Stimulated activated naive B cell treated with anti-CD40 and anti-IgM and Interleukin-4, amounts not matched to agents 10 μg/mL and 1 μg/mL and 100 μg/mL, for 72 hours (primary cell): ENCODE measurements around the gene POP4.

Source experiments
- ATAC-seq, 2 donors: fragments of 150-1000 bp; cut with Tn5 transposase; replicated peaks; 2 replicates each; pipeline ENCODE4 v1.10.0; 2021; ENCODE audit warnings: moderate library complexity in 1 of 2
- DNase-seq: peaks from one replicate; pipeline ENCODE4 v3.0.0; 2021
- H3K27ac Mint-ChIP-seq: one replicate; pipeline ENCODE4 v1.8.0; 2022; ENCODE audit warnings: mild to moderate bottlenecking, mixed read lengths
- H3K27me3 Mint-ChIP-seq, 2 donors: one replicate each; pipeline ENCODE4 v1.8.0; 2022; ENCODE audit warnings: mixed read lengths in 2 of 2
- H3K36me3 Mint-ChIP-seq, 2 donors: one replicate each; pipeline ENCODE4 v1.8.0; 2022; ENCODE audit warnings: mixed read lengths in 2 of 2, mild to moderate bottlenecking in 1 of 2
- H3K4me1 Mint-ChIP-seq, 2 donors: one replicate each; pipeline ENCODE4 v1.8.0; 2022; ENCODE audit warnings: mixed read lengths in 2 of 2, mild to moderate bottlenecking in 1 of 2
- H3K4me3 Mint-ChIP-seq, 2 donors: one replicate each; pipeline ENCODE4 v1.8.0; 2022; ENCODE audit warnings: mild to moderate bottlenecking in 2 of 2, mixed read lengths in 2 of 2, moderate library complexity in 1 of 2
- H3K9me3 Mint-ChIP-seq, 2 donors: one replicate each; pipeline ENCODE4 v1.8.0; 2022; ENCODE audit warnings: mixed read lengths in 2 of 2, mild to moderate bottlenecking in 1 of 2

Gene POP4

DNA sequence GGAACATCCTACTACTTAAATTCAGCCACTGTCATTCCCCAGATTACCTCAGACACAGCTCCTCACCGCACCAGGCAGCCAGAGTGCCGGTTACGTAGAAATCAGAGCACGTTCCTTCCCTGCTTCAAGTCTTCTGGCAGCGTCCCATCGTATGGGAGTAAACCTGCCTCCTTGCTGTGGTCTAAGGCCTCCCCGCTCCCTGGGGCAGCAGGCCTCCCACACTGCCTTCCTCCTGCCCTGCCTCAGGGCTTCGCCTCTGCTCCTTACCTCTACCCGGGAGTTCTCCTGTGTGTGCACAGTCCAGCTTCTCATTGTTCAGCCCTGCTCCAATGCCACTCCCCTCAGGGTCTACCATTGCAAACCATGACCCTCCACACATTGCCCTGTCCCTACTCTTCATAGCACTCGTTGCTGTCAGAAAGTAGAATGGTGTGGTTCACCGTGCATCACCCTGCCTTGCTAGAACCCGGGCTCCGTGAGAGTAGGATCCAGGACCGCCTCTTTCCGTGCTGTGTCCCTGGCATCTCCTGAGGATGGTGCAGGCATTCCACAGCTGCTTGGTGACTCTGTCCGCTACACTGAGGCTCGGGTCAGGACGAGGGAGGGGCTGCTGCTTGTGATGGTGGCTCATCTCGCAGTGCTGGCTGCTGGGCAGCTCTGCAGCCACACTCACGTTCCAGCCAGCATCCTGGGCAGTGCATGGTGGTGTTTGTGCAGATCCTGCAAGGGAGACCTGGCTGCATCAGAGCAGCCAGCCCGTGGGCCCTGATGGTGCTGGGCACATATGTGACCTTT lies 6.9 kb downstream of the POP4 start:
- ATAC-seq, result no peak
- H3K9me3 Mint-ChIP-seq, result no peaks in the 10 kb centered on the region
- H3K27me3 Mint-ChIP-seq, result no peaks in the 10 kb centered on the region
- H3K27ac Mint-ChIP-seq, result peak overlapping the region; percentile 64
- peaks cover 20 to 26% of the 10 kb centered on the region in 2 donors for H3K4me1 Mint-ChIP-seq
- no peak overlapping the region for H3K4me3 Mint-ChIP-seq
- DNase-seq, result no peak
- peaks cover 47 to 73% of the 10 kb centered on the region in 2 donors for H3K36me3 Mint-ChIP-seq

DNA sequence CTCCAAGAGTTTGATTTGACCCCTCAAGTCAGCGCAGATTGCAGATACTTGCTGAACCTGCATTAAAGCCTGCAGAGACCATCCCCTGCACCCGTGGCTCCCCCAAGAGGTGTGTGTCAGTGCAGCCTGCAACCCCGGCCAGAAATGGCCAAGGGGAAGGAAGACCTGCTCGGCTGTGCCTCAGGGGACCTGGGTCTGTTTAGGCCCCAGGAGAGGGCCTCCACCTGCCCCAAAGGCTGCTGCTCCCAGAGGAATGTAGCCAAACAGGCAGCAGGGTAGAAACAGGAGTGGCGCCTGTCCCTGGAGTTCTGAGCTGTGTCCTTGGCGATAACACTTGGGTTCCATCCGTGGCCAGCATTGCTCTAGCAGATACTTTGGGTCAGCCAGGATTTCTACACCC lies 8.0 kb downstream of the POP4 start:
- ATAC-seq, result no peak
- Mint-ChIP-seq H3K4me1 (peaks cover 16 to 21% of the 10 kb centered on the region in 2 donors), H3K27ac (no peak overlapping the region)

DNA sequence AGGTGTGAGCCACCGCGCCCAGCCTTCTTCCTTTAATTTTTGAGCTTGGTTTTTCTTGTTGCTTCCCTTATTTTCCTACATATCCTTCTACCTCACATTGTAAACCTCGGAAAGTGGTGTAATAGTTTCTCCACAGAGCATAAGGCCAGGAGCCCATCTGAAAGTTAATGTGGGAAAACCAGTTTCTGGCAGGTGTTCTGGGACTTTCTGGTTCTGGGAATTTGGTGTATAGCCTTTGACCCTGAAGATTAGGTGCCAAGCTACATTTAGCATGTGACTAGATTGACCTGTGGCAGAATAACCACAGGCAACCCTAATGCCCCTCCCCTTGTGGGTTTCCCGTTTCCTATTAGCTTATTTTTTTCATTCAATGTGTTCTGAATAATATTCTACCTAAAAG lies 8.7 kb downstream of the POP4 start:
- H3K36me3 Mint-ChIP-seq, result peaks cover 36 to 60% of the 10 kb centered on the region in 2 donors
- no peak overlapping the region for H3K4me3 Mint-ChIP-seq

More for the DNA sequence above, 8.0 kb downstream of the POP4 start:
- Mint-ChIP-seq H3K4me3 (no peak overlapping the region), H3K9me3 (no peaks in the 10 kb centered on the region), H3K36me3 (peaks cover 41 to 67% of the 10 kb centered on the region in 2 donors), H3K27me3 (no peaks in the 10 kb centered on the region)
- no peak for DNase-seq

DNA sequence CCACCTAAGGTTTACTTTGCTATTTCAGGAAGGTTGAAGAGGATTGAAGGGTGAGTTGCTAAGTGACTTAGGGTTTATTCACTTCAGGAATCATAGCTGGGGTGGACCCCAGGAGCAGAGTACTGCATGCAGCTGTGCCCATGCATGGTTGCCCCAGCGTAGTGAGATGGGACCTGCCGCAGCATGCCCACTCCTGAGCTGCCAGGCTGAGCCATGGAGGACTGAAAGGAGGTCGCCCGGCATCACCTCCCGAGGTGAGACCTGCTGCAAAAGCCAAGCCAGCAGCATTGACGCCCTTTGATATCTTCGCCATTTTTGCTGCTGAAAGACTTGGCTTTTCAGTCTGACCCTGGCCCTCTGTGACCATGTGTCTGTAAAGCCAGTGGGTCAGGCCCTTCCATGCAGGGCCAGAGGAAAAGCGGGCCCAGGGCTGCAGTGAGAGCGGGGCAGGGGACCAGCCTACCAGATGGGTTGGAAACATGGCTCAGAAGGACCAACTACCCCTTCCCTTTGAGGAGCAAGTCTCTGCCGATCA lies 9.9 kb downstream of the POP4 start:
- H3K27ac Mint-ChIP-seq, result peak overlapping the region; percentile 14
- H3K9me3 Mint-ChIP-seq, result no peaks in the 10 kb centered on the region
- H3K4me3 Mint-ChIP-seq, result no peak overlapping the region
- ATAC-seq (no peak), DNase-seq (no peak)
- peaks cover 13 to 14% of the 10 kb centered on the region in 2 donors for H3K4me1 Mint-ChIP-seq
- peaks cover 1 to 5% of the 10 kb centered on the region in 2 donors for H3K27me3 Mint-ChIP-seq
- peaks cover 31 to 55% of the 10 kb centered on the region in 2 donors for H3K36me3 Mint-ChIP-seq

More for the DNA sequence above, 8.7 kb downstream of the POP4 start:
- Mint-ChIP-seq H3K9me3 (no peaks in the 10 kb centered on the region), H3K4me1 (peaks cover 16 to 18% of the 10 kb centered on the region in 2 donors), H3K27ac (no peak overlapping the region), H3K27me3 (no peaks in the 10 kb centered on the region)
- ATAC-seq (no peak), DNase-seq (no peak)

DNA sequence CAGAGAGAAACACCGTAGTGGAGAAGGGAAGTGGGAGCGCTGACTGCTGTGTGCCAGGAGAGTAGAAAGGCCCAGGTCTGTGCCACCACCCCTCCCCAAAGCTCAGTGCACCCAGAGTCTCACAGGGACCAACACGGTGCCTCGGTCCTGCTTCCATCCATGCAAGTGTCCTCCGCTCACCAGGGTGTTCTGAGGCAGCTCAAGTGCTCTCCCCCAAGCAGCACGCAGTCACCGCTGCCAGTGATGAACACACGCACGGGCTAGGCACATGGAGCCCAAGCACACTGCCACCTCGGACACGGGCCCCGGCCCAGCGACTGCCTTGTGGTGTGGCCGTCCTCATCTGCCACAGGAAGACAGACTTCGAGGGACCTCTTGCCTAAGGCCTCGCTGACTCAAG lies 10.5 kb downstream of the POP4 start:
- H3K9me3 Mint-ChIP-seq, result no peaks in the 10 kb centered on the region
- H3K4me3 Mint-ChIP-seq, result no peak overlapping the region
- DNase-seq, result no peak
- peaks cover 7 to 11% of the 10 kb centered on the region in 2 donors for H3K27me3 Mint-ChIP-seq
- peak overlapping the region; percentile 56 for H3K27ac Mint-ChIP-seq
- peaks cover 29 to 49% of the 10 kb centered on the region in 2 donors for H3K36me3 Mint-ChIP-seq
- ATAC-seq, result no peak
- peaks cover 13 to 14% of the 10 kb centered on the region in 2 donors for H3K4me1 Mint-ChIP-seq

DNA sequence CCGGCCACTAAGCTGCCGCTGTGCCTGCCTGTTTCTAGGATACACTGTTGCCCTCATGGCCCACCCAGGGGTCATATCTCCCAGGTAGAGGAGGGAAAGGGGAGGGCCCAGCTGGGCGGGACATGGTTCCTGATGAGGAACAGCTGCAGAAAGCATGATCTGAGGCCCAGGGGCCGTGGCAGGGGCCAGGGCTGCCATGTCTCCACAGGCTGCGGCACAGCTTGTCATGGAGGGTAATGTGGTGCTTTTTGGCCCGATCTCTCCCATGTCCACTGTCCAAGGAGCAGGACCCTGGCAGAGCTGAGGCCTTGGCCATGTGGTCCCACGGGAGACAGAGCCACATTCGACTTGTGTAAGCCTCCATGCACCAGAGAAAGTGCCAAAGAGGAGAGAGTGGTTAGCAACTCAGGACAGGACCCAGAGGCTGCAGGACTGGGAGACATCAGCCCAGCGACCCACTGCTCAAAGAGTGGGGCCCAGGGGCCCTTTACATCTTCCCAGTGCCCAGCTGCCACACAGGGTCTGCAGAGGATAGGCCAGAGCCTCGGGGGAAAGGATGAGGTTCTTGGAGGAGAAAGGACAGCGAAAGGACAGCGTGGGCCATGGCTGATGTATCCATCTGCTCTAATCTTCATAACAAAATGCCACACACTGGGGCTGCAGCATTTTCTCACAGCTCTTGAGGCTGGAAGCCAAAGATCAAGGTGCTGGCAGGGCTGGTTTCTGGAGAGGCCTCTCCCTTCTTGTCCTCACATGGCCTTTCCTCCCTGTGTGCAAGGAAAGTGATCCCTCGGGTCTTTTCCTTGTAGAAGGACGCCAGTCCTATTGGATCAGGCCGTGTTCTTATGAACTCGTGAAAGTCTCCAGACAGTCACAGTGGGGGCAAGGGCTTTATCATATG lies 11.5 kb downstream of the POP4 start:
- no peak for ATAC-seq
- Mint-ChIP-seq H3K36me3 (peaks cover 28 to 41% of the 10 kb centered on the region in 2 donors), H3K4me3 (peak overlapping the region in 1 of 2 donors; percentile 42), H3K27me3 (peaks cover 13 to 15% of the 10 kb centered on the region in 2 donors), H3K9me3 (no peaks in the 10 kb centered on the region), H3K4me1 (peaks cover 20 to 24% of the 10 kb centered on the region in 2 donors), H3K27ac (no peak overlapping the region)
- DNase-seq, result no peak

DNA sequence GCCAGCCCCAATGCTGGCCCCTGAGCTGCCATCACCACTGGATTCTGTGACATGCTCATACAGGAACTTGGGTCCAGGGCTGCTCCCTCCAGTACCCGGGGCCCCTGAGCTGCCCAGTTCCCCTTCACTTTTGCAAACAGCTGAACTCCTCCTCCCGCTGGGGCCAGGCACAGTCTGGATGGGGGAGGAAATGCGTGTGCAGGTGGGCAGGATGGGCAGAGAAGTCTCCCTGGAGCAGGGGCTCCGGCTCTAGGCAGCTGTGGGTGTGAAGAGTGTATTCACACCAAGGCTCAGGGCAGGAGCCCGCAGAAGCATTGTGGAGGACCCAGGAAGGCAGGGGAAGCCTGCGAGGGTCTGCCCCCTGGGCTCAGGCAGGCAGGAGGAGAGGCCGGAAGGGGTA lies 12.4 kb downstream of the POP4 start:
- H3K9me3 Mint-ChIP-seq, result no peaks in the 10 kb centered on the region
- H3K27ac Mint-ChIP-seq, result peak overlapping the region; percentile 39
- H3K4me1 Mint-ChIP-seq, result peaks cover 19 to 26% of the 10 kb centered on the region in 2 donors
- DNase-seq (no peak), ATAC-seq (no peak)
- peaks cover 13 to 20% of the 10 kb centered on the region in 2 donors for H3K27me3 Mint-ChIP-seq
- peaks cover 20 to 34% of the 10 kb centered on the region in 2 donors for H3K36me3 Mint-ChIP-seq
- H3K4me3 Mint-ChIP-seq, result no peak overlapping the region

DNA sequence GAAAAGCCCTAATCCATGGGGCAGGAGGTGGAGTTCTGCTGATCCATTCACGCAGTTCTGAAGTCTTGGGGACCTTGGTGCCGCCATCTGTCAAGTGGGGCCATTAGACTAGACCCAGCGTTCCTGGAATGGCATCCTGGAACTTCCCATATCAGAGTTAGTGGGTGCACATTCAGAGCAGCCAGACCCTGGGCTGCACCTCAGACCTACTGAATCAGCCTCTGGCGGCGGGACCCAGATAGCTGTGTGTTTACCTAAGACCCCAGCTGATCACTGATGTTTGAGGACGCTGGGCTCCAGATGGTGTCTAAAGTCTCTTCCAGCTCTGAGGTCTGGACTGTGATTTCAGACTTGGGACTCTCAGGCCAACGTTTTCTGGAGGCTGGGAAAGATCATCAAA lies 12.8 kb downstream of the POP4 start:
- no peak for ATAC-seq
- Mint-ChIP-seq H3K27ac (no peak overlapping the region), H3K4me1 (peaks cover 19 to 26% of the 10 kb centered on the region in 2 donors), H3K27me3 (peaks cover 13 to 20% of the 10 kb centered on the region in 2 donors), H3K4me3 (no peak overlapping the region), H3K9me3 (no peaks in the 10 kb centered on the region), H3K36me3 (peaks cover 20 to 30% of the 10 kb centered on the region in 2 donors)
- no peak for DNase-seq

DNA sequence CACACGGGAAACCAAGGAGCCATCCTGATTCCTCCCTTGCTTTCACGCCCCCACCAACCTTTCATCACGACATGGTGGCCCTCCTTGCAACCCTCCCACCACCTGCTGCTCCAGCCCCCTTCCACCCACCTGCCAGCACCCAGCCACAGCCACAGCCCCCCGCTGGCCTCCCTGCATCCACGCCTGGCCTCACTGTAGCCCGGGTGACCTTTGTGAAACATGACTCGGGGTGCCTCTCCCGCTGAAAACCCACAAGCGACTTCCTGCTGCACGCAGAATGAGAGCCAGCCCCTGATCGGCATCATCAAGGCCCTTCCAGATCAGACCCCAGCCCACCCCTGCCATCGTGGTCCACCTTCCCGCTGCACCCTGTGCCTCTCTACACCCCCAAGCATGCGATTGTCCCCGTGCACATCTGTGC lies 14.9 kb downstream of the POP4 start:
- Mint-ChIP-seq H3K27me3 (peaks cover 13 to 20% of the 10 kb centered on the region in 2 donors), H3K4me3 (peak overlapping the region; percentile 54 to 71), H3K9me3 (no peaks in the 10 kb centered on the region), H3K27ac (no peak overlapping the region), H3K4me1 (peaks cover 19 to 26% of the 10 kb centered on the region in 2 donors), H3K36me3 (peaks cover 10 to 12% of the 10 kb centered on the region in 2 donors)
- no peak for DNase-seq
- ATAC-seq, result peak; percentile 65 to 69

DNA sequence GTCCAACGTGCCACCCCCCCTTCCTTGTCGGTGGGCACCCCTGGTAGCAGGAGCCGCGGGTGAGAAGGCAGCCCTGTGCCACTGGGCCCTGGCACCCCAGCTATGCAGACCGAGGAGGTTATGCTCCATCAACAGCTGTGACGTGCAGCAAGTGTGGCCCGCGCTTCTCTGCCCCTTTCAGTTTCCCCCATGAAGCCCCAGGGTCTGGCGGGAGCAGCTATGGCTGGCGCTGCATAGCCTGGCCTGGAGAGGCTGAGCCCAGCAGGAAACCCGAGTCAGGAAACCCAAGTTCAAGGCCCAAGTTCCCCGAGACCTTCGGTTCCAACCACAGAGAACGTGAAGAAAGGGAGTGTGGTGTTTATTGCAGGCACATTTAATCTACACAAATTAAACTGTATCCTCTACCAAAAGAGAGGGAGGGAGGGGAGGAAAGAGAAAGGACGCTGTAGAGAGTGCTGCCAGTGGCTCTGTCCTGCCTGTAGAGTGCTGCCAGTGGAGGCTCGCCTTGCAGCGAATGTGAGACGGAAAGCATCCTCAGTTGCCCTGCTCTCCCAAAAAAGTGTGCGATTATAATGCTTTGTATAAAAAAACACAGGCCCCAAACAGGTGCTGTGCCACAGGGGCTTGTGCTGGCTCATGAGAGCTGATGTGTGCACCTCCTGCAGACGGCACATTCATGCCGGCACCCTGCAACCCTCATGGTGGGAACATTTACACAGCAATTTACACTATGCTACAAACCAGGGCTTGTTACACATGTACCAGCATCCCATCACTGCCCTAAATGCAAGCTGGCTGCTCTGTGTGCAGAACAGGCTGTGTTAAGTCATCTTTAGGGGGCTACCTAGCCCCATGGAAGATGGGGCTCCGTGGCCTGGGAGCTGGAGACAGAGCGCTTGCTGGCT lies 16.3 kb downstream of the POP4 start:
- Mint-ChIP-seq H3K27ac (no peak overlapping the region), H3K9me3 (no peaks in the 10 kb centered on the region), H3K4me1 (peaks cover 21 to 26% of the 10 kb centered on the region in 2 donors), H3K36me3 (no peaks in the 10 kb centered on the region), H3K27me3 (peaks cover 13 to 20% of the 10 kb centered on the region in 2 donors), H3K4me3 (peak overlapping the region in 1 of 2 donors; percentile 33)
- DNase-seq (no peak), ATAC-seq (peak; percentile 50 to 75)

DNA sequence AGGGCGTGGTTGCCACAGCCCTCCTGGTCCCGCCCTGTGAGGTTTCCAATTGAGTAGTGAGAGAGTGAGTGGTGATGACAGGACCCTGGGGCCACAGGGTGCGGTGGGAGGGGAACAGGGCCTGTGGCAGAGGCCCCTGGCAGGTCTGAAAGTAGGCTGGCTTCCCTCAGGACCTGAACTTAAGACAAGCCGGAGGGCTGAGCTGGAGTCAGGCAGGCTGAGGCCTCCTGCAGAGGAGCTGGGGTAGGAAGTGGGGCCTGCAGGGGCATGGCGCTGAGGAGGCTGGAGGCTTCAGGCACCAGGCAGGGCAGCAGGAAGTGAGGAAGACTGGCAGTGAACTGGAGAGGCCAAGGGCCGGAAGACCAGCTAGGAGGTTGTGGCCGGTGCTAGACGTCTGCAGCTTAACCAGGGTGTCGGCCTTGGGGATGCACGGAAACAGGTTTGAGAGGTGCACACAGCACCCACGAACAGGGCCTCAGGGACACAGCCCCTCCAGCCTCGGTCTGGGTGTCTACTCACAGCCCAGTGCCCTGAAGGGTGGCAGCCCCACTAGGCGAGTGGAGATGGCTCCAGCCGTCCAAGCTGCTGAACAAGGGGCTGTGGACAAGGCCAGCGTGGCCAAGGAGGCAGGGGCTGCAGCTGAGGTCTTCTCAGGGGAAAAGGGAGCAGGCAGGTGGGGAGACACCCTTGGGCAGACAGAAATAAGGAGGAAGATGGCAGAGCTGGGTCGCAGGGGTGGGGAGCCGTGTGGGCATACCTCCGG lies 17.8 kb downstream of the POP4 start:
- no peak overlapping the region for H3K4me3 Mint-ChIP-seq
- no peak for ATAC-seq
- DNase-seq, result no peak
- H3K9me3 Mint-ChIP-seq, result no peaks in the 10 kb centered on the region
- H3K27me3 Mint-ChIP-seq, result peaks cover 13 to 20% of the 10 kb centered on the region in 2 donors
- no peak overlapping the region for H3K27ac Mint-ChIP-seq
- no peaks in the 10 kb centered on the region for H3K36me3 Mint-ChIP-seq
- H3K4me1 Mint-ChIP-seq, result peaks cover 21 to 26% of the 10 kb centered on the region in 2 donors

DNA sequence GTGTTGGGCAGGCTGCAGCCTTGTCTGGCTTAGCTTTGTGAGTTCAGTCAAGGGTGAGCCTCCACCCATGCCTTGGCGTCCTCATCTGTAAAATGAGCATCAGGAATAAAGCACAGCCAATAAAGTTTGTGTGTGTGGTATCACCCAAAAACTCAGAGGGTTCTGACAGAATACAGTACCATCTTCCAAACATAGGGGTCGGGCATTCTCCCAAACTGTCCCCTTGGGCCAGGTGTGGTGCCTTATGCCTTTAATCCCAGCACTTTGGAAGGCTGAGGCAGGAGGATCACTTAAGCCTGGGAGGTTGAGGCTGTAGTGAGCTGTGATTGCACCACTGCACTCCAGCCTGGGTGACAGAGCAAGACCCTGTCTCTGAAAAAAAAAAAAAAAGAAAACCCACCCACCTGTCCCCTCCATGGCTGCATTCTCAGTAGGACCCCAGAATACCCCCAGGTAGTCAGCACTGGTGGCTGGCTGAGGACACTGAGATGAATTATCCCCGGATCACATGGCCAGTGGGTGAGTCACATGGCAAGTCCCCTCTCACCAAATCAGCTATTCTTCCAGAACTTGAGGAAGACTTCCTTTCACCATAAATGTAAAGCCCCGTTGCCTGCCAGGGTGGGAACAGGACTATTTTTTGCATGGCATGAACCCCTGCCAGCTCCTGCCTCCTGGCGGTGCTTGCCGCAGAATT lies 18.6 kb downstream of the POP4 start:
- DNase-seq, result no peak
- H3K27me3 Mint-ChIP-seq, result peaks cover 13 to 20% of the 10 kb centered on the region in 2 donors
- no peak overlapping the region for H3K27ac Mint-ChIP-seq
- no peaks in the 10 kb centered on the region for H3K9me3 Mint-ChIP-seq
- H3K4me1 Mint-ChIP-seq, result peaks cover 21 to 26% of the 10 kb centered on the region in 2 donors
- H3K4me3 Mint-ChIP-seq, result no peak overlapping the region
- no peak for ATAC-seq
- no peaks in the 10 kb centered on the region for H3K36me3 Mint-ChIP-seq
